Iris pigment epithelial cell (primary cell): ENCODE data around the gene SPATA24.
"Not testable (repeated sequence)": the region's sequence is repeated elsewhere in the genome, so short reads cannot be mapped to it uniquely, and the experiment has no call there.

Experiments
- DNase-seq: peaks from one replicate; pipeline ENCODE4 v3.0.0-alpha.2; 2011; ENCODE audit warnings: low read depth

SPATA24 gene

GRCh38 chr5:139382807-139383206 lies 21.1 kb downstream of the SPATA24 start:
- DNase-seq, result no peak

GRCh38 chr5:139381837-139382761 lies 21.8 kb downstream of the SPATA24 start:
- no peak for DNase-seq

GRCh38 chr5:139379626-139380449 lies 24.1 kb downstream of the SPATA24 start:
- no peak for DNase-seq

GRCh38 chr5:139378941-139379361 lies 24.9 kb downstream of the SPATA24 start:
- DNase-seq, result no peak

- DNase-seq, result no peak
Measured at GRCh38 chr5:139378101-139378825, 25.6 kb downstream of the SPATA24 start.

GRCh38 chr5:139377226-139377625 lies 26.7 kb downstream of the SPATA24 start:
- no peak for DNase-seq

GRCh38 chr5:139376364-139376763 lies 27.5 kb downstream of the SPATA24 start:
- no peak for DNase-seq

GRCh38 chr5:139374909-139375308 lies 29.0 kb downstream of the SPATA24 start:
- DNase-seq, result no peak

GRCh38 chr5:139371482-139372435 lies 32.1 kb downstream of the SPATA24 start:
- DNase-seq, result no peak

- peak; percentile 88 for DNase-seq
Measured at GRCh38 chr5:139369181-139369580, 34.7 kb downstream of the SPATA24 start.

- peak; percentile 24 for DNase-seq
Measured at GRCh38 chr5:139368613-139369012, 35.3 kb downstream of the SPATA24 start.

- DNase-seq, result no peak
Measured at GRCh38 chr5:139364466-139364865, 39.4 kb downstream of the SPATA24 start.

- DNase-seq, result no peak
Measured at GRCh38 chr5:139363937-139364336, 40.0 kb downstream of the SPATA24 start.

GRCh38 chr5:139361835-139362429 lies 42.0 kb downstream of the SPATA24 start:
- DNase-seq, result no peak

GRCh38 chr5:139360384-139360783 lies 43.5 kb downstream of the SPATA24 start:
- DNase-seq, result no peak

GRCh38 chr5:139358064-139358463 lies 45.8 kb downstream of the SPATA24 start:
- DNase-seq, result peak; percentile 46

- not testable (repeated sequence) for DNase-seq
Measured at GRCh38 chr5:139355900-139356299, 48.0 kb downstream of the SPATA24 start.

GRCh38 chr5:139354186-139354585 lies 49.7 kb downstream of the SPATA24 start:
- no peak for DNase-seq

GRCh38 chr5:139347863-139348262 lies 56.0 kb downstream of the SPATA24 start:
- DNase-seq, result not testable (repeated sequence)
